ENCODE results near the gene ZC2HC1C. TPM values are rescaled to one million over a fixed set of nuclear protein-coding genes. Genes with fewer than 3 reads are reported as not detected.
A peak's percentile ranks its signal among the peaks of the same experiment; 100 is the strongest.

The ZC2HC1C gene
- total RNA-seq, 1 experiment from 2014 or later = 13.8 TPM

GRCh38 chr14:75032939-75033338 is 36.5 kb upstream of the ZC2HC1C start:
- H3K9me2 ChIP-seq (ENCODE audit: insufficient read depth) = no peaks in the 10 kb centered on the region
- no peak overlapping the region for H3K4me2 ChIP-seq
- H3K79me2 ChIP-seq (ENCODE audit: low read depth) = no peaks in the 10 kb centered on the region
- ChIA-PET CTCF (no interaction called here), POLR2A (ENCODE audit: unreplicated experiment) (interaction anchor here (0.6 kb wide), 1 partner anchor 17 kb away, joined by 4 read pairs; no protein-coding TSS in a partner anchor)
- DNase-seq = no peak
- TF ChIP-seq, protein P1, sequence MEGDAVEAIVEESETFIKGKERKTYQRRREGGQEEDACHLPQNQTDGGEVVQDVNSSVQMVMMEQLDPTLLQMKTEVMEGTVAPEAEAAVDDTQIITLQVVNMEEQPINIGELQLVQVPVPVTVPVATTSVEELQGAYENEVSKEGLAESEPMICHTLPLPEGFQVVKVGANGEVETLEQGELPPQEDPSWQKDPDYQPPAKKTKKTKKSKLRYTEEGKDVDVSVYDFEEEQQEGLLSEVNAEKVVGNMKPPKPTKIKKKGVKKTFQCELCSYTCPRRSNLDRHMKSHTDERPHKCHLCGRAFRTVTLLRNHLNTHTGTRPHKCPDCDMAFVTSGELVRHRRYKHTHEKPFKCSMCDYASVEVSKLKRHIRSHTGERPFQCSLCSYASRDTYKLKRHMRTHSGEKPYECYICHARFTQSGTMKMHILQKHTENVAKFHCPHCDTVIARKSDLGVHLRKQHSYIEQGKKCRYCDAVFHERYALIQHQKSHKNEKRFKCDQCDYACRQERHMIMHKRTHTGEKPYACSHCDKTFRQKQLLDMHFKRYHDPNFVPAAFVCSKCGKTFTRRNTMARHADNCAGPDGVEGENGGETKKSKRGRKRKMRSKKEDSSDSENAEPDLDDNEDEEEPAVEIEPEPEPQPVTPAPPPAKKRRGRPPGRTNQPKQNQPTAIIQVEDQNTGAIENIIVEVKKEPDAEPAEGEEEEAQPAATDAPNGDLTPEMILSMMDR (conservative IDR thresholded peaks at IDR 0.05) = no peak
- TF ChIP-seq EZH2 (IDR thresholded peaks at IDR 0.05; ENCODE audit: low read depth) = no peak
- peaks cover 48% of the 10 kb centered on the region for H3K36me3 ChIP-seq (ENCODE audit: low read depth)
- no TSS peak for BruUV-seq (replicated peaks)
- H3K9me3 ChIP-seq (ENCODE audit: insufficient read depth, low read depth) = no peaks in the 10 kb centered on the region
- no peaks in the 10 kb centered on the region for H3K4me1 ChIP-seq (replicated peaks; ENCODE audit: insufficient read depth)
- H3K27ac ChIP-seq = no peak overlapping the region
- no peaks in the 10 kb centered on the region for H4K20me1 ChIP-seq (ENCODE audit: insufficient read depth)
- intact Hi-C loops (cut with micrococcal nuclease; ENCODE audit: unreplicated experiment) = no loop called here
- no peak overlapping the region for H2AFZ ChIP-seq
- H3K27me3 ChIP-seq (ENCODE audit: insufficient read depth, low read depth) = no peaks in the 10 kb centered on the region
- H3F3A ChIP-seq (ENCODE audit: insufficient read depth, low read depth) = 0 out of 2 replicates have a peak, but pooled peaks cover 3% of the 10 kb centered on the region
- no peak overlapping the region for H3K4me3 ChIP-seq

DNA sequence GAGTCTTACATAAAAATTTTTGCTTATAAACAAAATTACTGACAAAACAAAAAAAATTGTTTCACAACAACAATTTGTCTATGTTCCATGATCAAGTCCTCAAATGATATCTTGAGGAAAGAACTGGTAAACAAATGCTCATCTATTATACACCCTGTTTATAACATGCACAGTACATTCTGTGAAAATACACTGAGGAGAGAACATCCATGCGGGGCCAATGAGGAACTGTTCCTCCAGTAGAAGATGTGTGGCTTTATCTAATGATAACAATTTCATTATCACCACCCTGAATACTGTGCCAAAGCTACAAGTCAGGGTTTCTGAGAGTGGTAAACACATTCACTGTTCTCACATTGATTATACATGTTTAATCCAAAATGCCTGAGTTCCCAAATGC is 28.9 kb upstream of the ZC2HC1C start:
- POLR2A ChIA-PET (ENCODE audit: unreplicated experiment) = no interaction called here
- no peak overlapping the region for H3K4me2 ChIP-seq
- H3K9me2 ChIP-seq (ENCODE audit: insufficient read depth) = no peaks in the 10 kb centered on the region
- CTCF ChIA-PET = no interaction called here
- no peak overlapping the region for H2AFZ ChIP-seq
- intact Hi-C loops (cut with micrococcal nuclease; ENCODE audit: unreplicated experiment) = loop anchor here (2.0 kb wide), 1 partner anchor 22 kb away; no protein-coding TSS in a partner anchor
- peaks cover 31% of the 10 kb centered on the region for H3K36me3 ChIP-seq (ENCODE audit: low read depth)
- peaks cover 38% of the 10 kb centered on the region for H3K4me1 ChIP-seq (replicated peaks; ENCODE audit: insufficient read depth)
- H3K4me3 ChIP-seq = no peak overlapping the region
- no peak for DNase-seq
- no peaks in the 10 kb centered on the region for H3K27me3 ChIP-seq (ENCODE audit: insufficient read depth, low read depth)
- BruUV-seq (replicated peaks) = no TSS peak
- H3F3A ChIP-seq (ENCODE audit: insufficient read depth, low read depth) = peaks cover 18% of the 10 kb centered on the region; the same call in 1 of the 2 replicates
- no peaks in the 10 kb centered on the region for H3K9me3 ChIP-seq (ENCODE audit: insufficient read depth, low read depth)
- H4K20me1 ChIP-seq (ENCODE audit: insufficient read depth) = no peaks in the 10 kb centered on the region
- H3K79me2 ChIP-seq (ENCODE audit: low read depth) = peaks cover 18% of the 10 kb centered on the region
- no peak for TF ChIP-seq EZH2 (IDR thresholded peaks at IDR 0.05; ENCODE audit: low read depth)
- TF ChIP-seq, protein P1 (conservative IDR thresholded peaks at IDR 0.05) = no peak
- H3K27ac ChIP-seq = no peak overlapping the region

GRCh38 chr14:75040959-75041358 is 28.5 kb upstream of the ZC2HC1C start:
- H3K4me3 ChIP-seq = no peak overlapping the region
- BruUV-seq (replicated peaks) = no TSS peak
- H3F3A ChIP-seq (ENCODE audit: insufficient read depth, low read depth) = peaks cover 18% of the 10 kb centered on the region; the same call in 1 of the 2 replicates
- no peaks in the 10 kb centered on the region for H4K20me1 ChIP-seq (ENCODE audit: insufficient read depth)
- peaks cover 38% of the 10 kb centered on the region for H3K4me1 ChIP-seq (replicated peaks; ENCODE audit: insufficient read depth)
- ChIA-PET POLR2A (ENCODE audit: unreplicated experiment) (no interaction called here), CTCF (no interaction called here)
- H3K79me2 ChIP-seq (ENCODE audit: low read depth) = peaks cover 18% of the 10 kb centered on the region
- intact Hi-C loops (cut with micrococcal nuclease; ENCODE audit: unreplicated experiment) = loop anchor here (2.0 kb wide), 1 partner anchor 22 kb away; no protein-coding TSS in a partner anchor
- H3K9me2 ChIP-seq (ENCODE audit: insufficient read depth) = no peaks in the 10 kb centered on the region
- no peaks in the 10 kb centered on the region for H3K9me3 ChIP-seq (ENCODE audit: insufficient read depth, low read depth)
- TF ChIP-seq, protein P1 (conservative IDR thresholded peaks at IDR 0.05) = no peak
- no peak for TF ChIP-seq EZH2 (IDR thresholded peaks at IDR 0.05; ENCODE audit: low read depth)
- H3K27me3 ChIP-seq (ENCODE audit: insufficient read depth, low read depth) = no peaks in the 10 kb centered on the region
- H3K36me3 ChIP-seq (ENCODE audit: low read depth) = peaks cover 31% of the 10 kb centered on the region
- H3K27ac ChIP-seq = peak overlapping the region; percentile 39
- H3K4me2 ChIP-seq = peak overlapping the region; percentile 49
- H2AFZ ChIP-seq = no peak overlapping the region
- DNase-seq = no peak

Data from PC-9 (cell line).